OCI-LY3 (cell line): ENCODE data around the gene FRG2B.

Source experiments
- H2AFZ ChIP-seq: fragments of 200-600, 300-600 bp; shearing (Covaris generic); 2 replicates; pipeline ENCODE4 v1.6.0; 2014; ENCODE audit warnings: antibody characterized with exemption, low read depth, low read length
- H3K27ac ChIP-seq: fragments of 200-600, 300-600 bp; sonication (generic); 2 replicates; pipeline ENCODE4 v1.5.1; 2014; ENCODE audit warnings: mild to moderate bottlenecking, low read length, moderate library complexity, mixed read lengths
- H3K27me3 ChIP-seq: fragments of 200-600, 300-600 bp; sonication (generic); 2 replicates; pipeline ENCODE4 v1.6.1; 2014; ENCODE audit warnings: low read depth, low read length, mixed read lengths
- H3K36me3 ChIP-seq: fragments of 200-600, 300-600 bp; sonication (generic); replicated peaks from 2 replicates; pipeline ENCODE3; 2014; ENCODE audit warnings: low read depth, low read length, mixed read lengths
- H3K4me1 ChIP-seq: fragments of 300-600, 200-600 bp; sonication (generic); 2 replicates; pipeline ENCODE4 v1.6.1; 2014; ENCODE audit warnings: low read length, mixed read lengths
- H3K4me2 ChIP-seq: fragments of 200-600, 300-600 bp; sonication (generic); 2 replicates; pipeline ENCODE4 v1.6.1; 2014; ENCODE audit warnings: low read length, mixed read lengths
- H3K4me3 ChIP-seq: fragments of 300-600, 200-600 bp; sonication (generic); 2 replicates; pipeline ENCODE4 v1.5.1; 2014; ENCODE audit warnings: antibody characterized with exemption, mild to moderate bottlenecking, low read length, moderate library complexity
- H3K79me2 ChIP-seq: fragments of 300-600, 200-600 bp; shearing (Covaris generic); 2 replicates; pipeline ENCODE4 v1.6.1; 2014; ENCODE audit warnings: mild to moderate bottlenecking, low read length, mixed read lengths
- H3K9ac ChIP-seq: fragments of 300-600, 200-600 bp; shearing (Covaris generic); 2 replicates; pipeline ENCODE4 v1.6.0; 2014; ENCODE audit warnings: mild to moderate bottlenecking, low read length, moderate library complexity
- H3K9me3 ChIP-seq: fragments of 200-600, 300-600 bp; shearing (Covaris generic); 2 replicates; pipeline ENCODE4 v1.6.1; 2014; ENCODE audit warnings: low read length, mixed read lengths; ENCODE audit not compliant: insufficient read depth
- H4K20me1 ChIP-seq: fragments of 200-600, 300-600 bp; sonication (generic); 2 replicates; pipeline ENCODE4 v1.6.1; 2016; ENCODE audit warnings: low read length, mixed read lengths; ENCODE audit not compliant: insufficient read depth
- EZH2phosphoT487 ChIP-seq: fragments of 200-600 bp; shearing (Covaris generic); IDR thresholded peaks from 2 replicates; pipeline ENCODE4 v1.6.1; 2018; ENCODE audit warnings: antibody characterized with exemption, mixed run types, low read depth
- TF ChIP-seq, protein P1 (sequence below): fragments of 200-600, 300-600 bp; sonication (generic); IDR thresholded peaks from 2 replicates; pipeline ENCODE4 v1.5.1; 2014; ENCODE audit warnings: antibody characterized with exemption, low read length, low read depth

FRG2B gene

GRCh38 chr10:133616371-133617130 is 10.0 kb downstream of the FRG2B start:
- H3K4me2 ChIP-seq = no peak overlapping the region
- no peaks in the 10 kb centered on the region for H3K9me3 ChIP-seq
- H3K9ac ChIP-seq = no peak overlapping the region
- no peaks in the 10 kb centered on the region for H3K27me3 ChIP-seq
- no peak overlapping the region for H2AFZ ChIP-seq
- H3K4me1 ChIP-seq = no peaks in the 10 kb centered on the region
- no peak for TF ChIP-seq EZH2phosphoT487
- no peaks in the 10 kb centered on the region for H4K20me1 ChIP-seq
- H3K79me2 ChIP-seq = no peaks in the 10 kb centered on the region
- H3K36me3 ChIP-seq = no peaks in the 10 kb centered on the region
- no peak overlapping the region for H3K4me3 ChIP-seq
- H3K27ac ChIP-seq = no peak overlapping the region

DNA sequence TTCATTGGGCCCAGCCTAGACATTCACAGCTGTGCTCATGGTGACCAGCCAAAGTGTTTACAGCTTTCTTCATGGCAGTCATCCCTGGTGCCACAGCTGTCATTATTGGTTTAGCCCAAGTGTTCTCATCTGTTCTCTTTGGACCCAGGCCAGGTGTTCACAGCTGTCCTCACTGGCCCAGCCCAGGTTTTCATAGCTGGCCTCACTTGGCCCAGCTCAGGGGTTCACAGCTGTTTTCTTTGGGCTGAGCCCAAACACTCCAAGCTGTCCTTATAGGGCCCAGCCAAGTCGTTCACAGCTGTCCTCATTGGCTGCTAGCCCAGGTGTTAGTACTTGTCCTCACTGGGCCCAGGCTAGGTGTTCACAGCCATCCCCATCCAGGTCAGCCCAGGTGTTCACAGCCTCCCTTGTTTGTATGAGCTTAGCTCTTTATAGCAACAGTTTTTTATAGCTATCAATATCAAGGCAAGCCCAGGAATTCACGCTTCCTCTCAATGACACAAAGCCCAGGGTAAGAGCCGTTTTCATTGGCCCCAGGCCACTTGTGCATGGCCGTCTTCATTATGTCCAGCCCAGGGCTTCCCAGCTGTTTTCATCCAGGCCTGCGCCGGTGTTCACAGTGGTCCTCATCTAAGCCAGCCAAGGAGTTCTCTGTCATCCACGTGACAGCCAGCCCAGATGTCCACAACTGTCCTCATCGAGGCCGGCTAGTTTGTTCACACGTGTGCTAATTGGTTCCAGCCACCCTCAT is 11.6 kb downstream of the FRG2B start:
- Histone ChIP-seq H3K4me1 (no peaks in the 10 kb centered on the region), H3K36me3 (no peaks in the 10 kb centered on the region), H4K20me1 (no peaks in the 10 kb centered on the region), H3K79me2 (no peaks in the 10 kb centered on the region), H3K27ac (no peak overlapping the region), H3K4me3 (no peak overlapping the region), H3K9ac (no peak overlapping the region), H3K9me3 (no peaks in the 10 kb centered on the region), H2AFZ (no peak overlapping the region), H3K27me3 (no peaks in the 10 kb centered on the region), H3K4me2 (no peak overlapping the region)
- no peak for TF ChIP-seq EZH2phosphoT487
- TF ChIP-seq, protein P1, sequence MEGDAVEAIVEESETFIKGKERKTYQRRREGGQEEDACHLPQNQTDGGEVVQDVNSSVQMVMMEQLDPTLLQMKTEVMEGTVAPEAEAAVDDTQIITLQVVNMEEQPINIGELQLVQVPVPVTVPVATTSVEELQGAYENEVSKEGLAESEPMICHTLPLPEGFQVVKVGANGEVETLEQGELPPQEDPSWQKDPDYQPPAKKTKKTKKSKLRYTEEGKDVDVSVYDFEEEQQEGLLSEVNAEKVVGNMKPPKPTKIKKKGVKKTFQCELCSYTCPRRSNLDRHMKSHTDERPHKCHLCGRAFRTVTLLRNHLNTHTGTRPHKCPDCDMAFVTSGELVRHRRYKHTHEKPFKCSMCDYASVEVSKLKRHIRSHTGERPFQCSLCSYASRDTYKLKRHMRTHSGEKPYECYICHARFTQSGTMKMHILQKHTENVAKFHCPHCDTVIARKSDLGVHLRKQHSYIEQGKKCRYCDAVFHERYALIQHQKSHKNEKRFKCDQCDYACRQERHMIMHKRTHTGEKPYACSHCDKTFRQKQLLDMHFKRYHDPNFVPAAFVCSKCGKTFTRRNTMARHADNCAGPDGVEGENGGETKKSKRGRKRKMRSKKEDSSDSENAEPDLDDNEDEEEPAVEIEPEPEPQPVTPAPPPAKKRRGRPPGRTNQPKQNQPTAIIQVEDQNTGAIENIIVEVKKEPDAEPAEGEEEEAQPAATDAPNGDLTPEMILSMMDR = no peak

GRCh38 chr10:133613699-133614098 is 12.9 kb downstream of the FRG2B start:
- Histone ChIP-seq H3K9ac (no peak overlapping the region), H3K36me3 (no peaks in the 10 kb centered on the region), H4K20me1 (no peaks in the 10 kb centered on the region), H3K9me3 (no peaks in the 10 kb centered on the region), H3K4me1 (no peaks in the 10 kb centered on the region), H2AFZ (no peak overlapping the region), H3K4me3 (no peak overlapping the region), H3K79me2 (no peaks in the 10 kb centered on the region), H3K4me2 (no peak overlapping the region), H3K27ac (no peak overlapping the region), H3K27me3 (no peaks in the 10 kb centered on the region)
- no peak for TF ChIP-seq EZH2phosphoT487
- TF ChIP-seq, protein P1 = no peak

DNA sequence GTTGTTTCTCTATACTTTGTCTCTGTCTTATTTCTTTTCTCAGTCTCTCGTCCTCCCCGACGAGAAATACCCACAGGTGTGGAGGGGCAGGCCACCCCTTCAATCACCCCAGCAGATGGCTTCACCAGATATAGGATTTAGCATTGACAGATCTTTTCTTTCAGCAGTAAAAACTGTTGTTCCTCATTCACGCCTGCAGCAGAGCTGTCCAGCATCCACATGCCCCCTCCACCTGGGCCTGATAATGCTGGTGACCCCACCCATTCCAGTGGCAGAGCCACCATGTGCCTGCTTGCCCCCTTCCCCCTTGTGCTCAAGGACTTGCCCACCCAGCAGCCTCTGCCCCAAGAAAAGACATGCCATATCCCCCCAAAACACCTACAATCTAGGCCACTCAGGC is 15.5 kb downstream of the FRG2B start:
- Histone ChIP-seq H3K4me1 (no peaks in the 10 kb centered on the region), H3K9me3 (no peaks in the 10 kb centered on the region), H3K4me2 (no peak overlapping the region), H3K27ac (no peak overlapping the region), H3K79me2 (no peaks in the 10 kb centered on the region), H3K4me3 (no peak overlapping the region), H3K36me3 (no peaks in the 10 kb centered on the region), H4K20me1 (no peaks in the 10 kb centered on the region), H2AFZ (no peak overlapping the region), H3K27me3 (0 out of 2 replicates have a peak, but pooled peaks cover 5% of the 10 kb centered on the region), H3K9ac (no peak overlapping the region)
- TF ChIP-seq, protein P1 = no peak
- no peak for TF ChIP-seq EZH2phosphoT487
